Suprapubic skin (tissue), 3 donors: ENCODE measurements around the gene PACSIN2.

Experiments used
- EP300 ChIP-seq: sonication (generic); formaldehyde crosslinking; IDR thresholded peaks from one replicate; pipeline ENCODE4 v1.6.1; 2017; ENCODE audit warnings: antibody characterized with exemption
- POLR2A ChIP-seq, 2 donors: fragments of 450-650 bp; IDR thresholded peaks; one replicate each; pipeline ENCODE4 v1.6.1; 2017; ENCODE audit warnings: antibody characterized with exemption in 2 of 2, mild to moderate bottlenecking in 2 of 2, moderate library complexity in 2 of 2
- TF ChIP-seq, protein P1 (sequence below), 2 donors: fragments of 200-600 bp in 1 of 2; fragments of 450-650 bp in 1 of 2; sonication (generic) in 1 of 2; IDR thresholded peaks; one replicate each; pipeline ENCODE4 v1.5.1; 2016 to 2019; ENCODE audit warnings: antibody characterized with exemption in 2 of 2, mild to moderate bottlenecking in 1 of 2, moderate library complexity in 1 of 2

DNA sequence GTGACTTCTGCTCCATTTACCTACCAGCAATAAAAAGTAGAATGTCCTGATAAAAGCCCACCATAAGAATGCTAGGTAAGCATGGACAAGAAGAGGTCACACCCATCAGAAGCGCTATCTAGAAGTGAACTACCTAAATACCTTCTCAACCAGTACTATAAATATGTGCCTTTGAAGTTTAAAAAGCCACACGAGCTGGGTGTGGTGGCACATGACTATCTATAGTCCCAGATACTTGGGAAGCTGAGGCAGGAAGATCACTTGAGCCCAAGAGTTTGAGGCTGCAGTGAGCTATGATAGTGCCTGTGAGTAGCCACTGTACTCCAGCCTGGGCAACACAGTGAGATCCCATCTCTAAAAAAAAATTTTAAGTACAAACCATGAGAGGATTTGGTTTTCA is 66.7 kb downstream of the PACSIN2 start:
- TF ChIP-seq, protein P1, sequence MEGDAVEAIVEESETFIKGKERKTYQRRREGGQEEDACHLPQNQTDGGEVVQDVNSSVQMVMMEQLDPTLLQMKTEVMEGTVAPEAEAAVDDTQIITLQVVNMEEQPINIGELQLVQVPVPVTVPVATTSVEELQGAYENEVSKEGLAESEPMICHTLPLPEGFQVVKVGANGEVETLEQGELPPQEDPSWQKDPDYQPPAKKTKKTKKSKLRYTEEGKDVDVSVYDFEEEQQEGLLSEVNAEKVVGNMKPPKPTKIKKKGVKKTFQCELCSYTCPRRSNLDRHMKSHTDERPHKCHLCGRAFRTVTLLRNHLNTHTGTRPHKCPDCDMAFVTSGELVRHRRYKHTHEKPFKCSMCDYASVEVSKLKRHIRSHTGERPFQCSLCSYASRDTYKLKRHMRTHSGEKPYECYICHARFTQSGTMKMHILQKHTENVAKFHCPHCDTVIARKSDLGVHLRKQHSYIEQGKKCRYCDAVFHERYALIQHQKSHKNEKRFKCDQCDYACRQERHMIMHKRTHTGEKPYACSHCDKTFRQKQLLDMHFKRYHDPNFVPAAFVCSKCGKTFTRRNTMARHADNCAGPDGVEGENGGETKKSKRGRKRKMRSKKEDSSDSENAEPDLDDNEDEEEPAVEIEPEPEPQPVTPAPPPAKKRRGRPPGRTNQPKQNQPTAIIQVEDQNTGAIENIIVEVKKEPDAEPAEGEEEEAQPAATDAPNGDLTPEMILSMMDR (IDR thresholded peaks at IDR 0.05), result no peak
- TF ChIP-seq EP300 (no peak), POLR2A (IDR thresholded peaks at IDR 0.05) (no peak)
